ENCODE data around the gene MMP2.

Gene MMP2

GRCh38 chr16:55438281-55438680 lies 40.7 kb upstream of the MMP2 start:
- H3K4me3 ChIP-seq (ENCODE audit: low read depth, low read length): no peak overlapping the region
- TF ChIP-seq CTCF (IDR thresholded peaks at IDR 0.05; ENCODE audit: control insufficient read depth, extremely low read depth, insufficient read depth): no peak
- no peak for DNase-seq (ENCODE audit: low read depth)

- no peak overlapping the region for H3K4me3 ChIP-seq (ENCODE audit: low read depth, low read length)
- no peak for TF ChIP-seq CTCF (IDR thresholded peaks at IDR 0.05; ENCODE audit: control insufficient read depth, extremely low read depth, insufficient read depth)
- DNase-seq (ENCODE audit: low read depth): no peak
These were observed 39.8 kb upstream of the MMP2 start for GRCh38 chr16:55439101-55439690.

- no peak for DNase-seq (ENCODE audit: low read depth)
- TF ChIP-seq CTCF (IDR thresholded peaks at IDR 0.05; ENCODE audit: control insufficient read depth, extremely low read depth, insufficient read depth): no peak
- no peak overlapping the region for H3K4me3 ChIP-seq (ENCODE audit: low read depth, low read length)
These were observed 35.3 kb upstream of the MMP2 start for GRCh38 chr16:55443434-55444346.

- TF ChIP-seq CTCF (IDR thresholded peaks at IDR 0.05; ENCODE audit: control insufficient read depth, extremely low read depth, insufficient read depth): no peak
- no peak for DNase-seq (ENCODE audit: low read depth)
- no peak overlapping the region for H3K4me3 ChIP-seq (ENCODE audit: low read depth, low read length)
These were observed 34.1 kb upstream of the MMP2 start for GRCh38 chr16:55444754-55445485.

- no peak for TF ChIP-seq CTCF (IDR thresholded peaks at IDR 0.05; ENCODE audit: control insufficient read depth, extremely low read depth, insufficient read depth)
- DNase-seq (ENCODE audit: low read depth): no peak
- H3K4me3 ChIP-seq (ENCODE audit: low read depth, low read length): no peak overlapping the region
These were observed 31.8 kb upstream of the MMP2 start for GRCh38 chr16:55447231-55447630.

GRCh38 chr16:55452996-55453395 lies 26.0 kb upstream of the MMP2 start:
- no peak for TF ChIP-seq CTCF (IDR thresholded peaks at IDR 0.05; ENCODE audit: control insufficient read depth, extremely low read depth, insufficient read depth)
- DNase-seq (ENCODE audit: low read depth): no peak
- H3K4me3 ChIP-seq (ENCODE audit: low read depth, low read length): no peak overlapping the region
